NCI-H128 (cell line): ENCODE data around the gene PTPN1.
"Not testable (repeated sequence)": the region's sequence is repeated elsewhere in the genome, so short reads cannot be mapped to it uniquely, and the experiment has no call there.

Source experiments
- DNase-seq: peaks from one replicate; lab custom pipeline; 2025; ENCODE audit not compliant: unreplicated experiment; lab: John Stamatoyannopoulos, UW

Gene PTPN1

DNA sequence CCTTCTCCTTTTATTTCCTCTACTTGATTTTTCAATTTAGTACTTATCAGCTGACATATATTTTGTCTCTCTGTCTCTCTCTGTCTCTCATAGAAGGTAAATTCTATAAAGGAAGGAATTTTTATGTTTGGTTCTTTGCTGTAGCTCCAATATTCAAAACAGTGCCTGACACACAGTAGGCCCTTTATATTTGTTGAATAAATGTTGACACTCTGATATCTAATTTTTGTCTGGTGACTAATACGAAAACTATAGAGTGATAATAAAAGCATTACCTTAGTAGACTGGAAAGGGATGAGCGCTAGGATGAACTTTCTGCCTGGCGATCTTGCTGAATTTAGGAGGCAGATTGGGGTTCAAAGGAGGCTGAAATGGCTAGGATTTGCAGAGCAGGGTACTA is 42.8 kb downstream of the PTPN1 start:
- no peak for DNase-seq

DNA sequence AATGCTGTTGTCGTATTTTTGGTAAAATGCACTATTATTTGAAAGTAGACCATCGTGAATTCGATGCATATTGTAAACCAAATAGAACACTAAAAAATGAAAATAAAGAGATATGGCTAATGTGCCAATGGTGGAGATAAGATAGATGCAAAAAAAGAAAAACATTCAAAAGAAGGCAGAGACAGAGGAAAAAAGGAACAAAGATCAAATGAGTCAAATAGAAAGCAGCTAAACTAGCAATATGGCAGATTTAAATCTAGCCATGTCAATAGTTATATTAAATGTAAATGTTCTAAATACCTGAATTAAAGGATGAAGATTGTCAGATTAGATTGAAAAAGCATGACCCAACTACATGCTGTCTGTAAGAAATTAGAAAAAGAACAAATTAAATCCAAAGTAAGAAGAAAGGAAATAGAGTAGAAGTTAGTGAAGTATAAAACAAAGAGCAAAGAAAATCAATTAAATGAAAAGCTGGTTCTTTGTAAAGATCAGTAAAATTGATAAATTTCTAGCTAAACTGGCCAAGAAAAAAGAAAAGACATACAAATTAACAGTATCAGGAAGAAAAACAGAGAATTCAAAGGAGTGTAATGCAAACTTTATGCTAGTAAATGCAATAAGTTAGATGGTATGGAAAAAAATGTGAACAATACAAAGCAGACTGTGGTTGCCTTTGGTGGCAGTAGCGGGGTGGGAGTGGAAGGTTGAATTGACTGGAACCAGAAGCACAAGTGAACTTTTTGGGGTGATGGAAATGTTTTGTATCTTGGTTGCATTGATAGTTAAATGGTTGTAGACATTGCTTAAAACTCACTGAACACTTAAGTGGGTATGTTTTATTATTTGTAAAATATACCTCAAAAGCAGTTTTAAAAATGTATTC is 44.8 kb downstream of the PTPN1 start:
- no peak for DNase-seq

DNA sequence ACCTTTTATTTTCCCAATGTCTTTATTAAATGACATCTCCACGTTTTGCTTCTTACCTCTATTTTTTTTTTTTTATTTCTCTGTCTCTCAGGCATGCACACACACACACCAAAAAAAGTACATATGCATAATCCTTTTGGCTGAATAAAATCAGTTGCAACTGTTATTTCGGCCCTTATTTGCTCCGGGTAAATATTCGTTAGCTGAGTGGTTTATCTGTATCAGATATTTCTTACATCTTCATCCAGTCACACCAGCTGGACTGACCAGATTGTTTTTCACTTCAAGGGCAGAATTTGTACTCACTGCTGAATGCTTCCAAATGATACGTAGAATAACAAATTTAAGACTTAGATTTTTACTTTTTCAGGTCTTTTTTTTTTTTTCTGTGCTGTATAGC is 45.5 kb downstream of the PTPN1 start:
- DNase-seq = no peak

DNA sequence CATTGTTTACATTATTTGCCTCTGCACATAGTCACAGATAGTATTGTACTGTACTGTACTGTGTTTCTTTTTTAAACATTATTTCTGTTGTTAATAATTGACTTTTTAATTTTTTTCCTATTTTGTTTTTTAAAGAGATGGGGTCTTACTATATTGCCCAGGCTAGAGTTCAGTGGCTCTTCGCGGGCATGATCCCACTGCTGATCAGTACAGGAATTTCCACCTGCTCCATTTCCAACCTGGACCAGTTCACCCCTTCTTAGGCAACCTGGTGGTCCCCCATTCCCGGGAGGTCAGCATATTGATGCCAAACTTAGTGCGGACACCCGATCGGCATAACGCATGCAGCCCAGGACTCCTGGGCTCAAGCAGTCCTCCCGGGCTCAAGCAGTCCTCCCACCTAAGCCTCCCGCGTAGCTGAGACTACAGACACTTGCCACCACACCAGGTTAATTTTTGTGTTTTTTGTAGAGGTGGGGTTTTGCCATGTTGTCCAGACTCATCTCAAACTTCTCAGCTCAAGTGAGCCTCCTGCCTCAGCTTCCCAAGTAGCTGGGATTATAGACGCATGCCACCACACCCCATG is 47.5 kb downstream of the PTPN1 start:
- DNase-seq = no peak

DNA sequence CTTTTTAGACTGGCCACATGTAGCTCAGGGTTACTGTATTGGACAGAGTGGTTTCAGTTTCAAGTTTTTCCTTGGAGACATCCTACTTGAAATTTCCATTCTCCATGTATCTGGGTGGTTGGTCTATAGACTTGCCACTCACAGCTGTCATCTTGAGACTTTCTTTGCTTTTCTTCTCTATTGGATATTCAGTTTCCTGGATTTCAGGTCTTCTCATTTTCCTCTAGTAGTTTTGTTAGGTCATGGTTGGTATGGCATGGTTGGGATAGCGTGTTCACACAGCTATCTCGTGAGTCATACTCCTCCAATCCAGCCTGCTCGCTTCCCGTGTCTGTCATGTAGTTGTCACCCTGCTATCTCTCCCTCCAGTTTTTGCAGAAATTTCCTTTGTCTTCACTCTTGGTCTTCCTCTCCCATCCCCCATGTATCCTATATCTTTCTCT is 48.3 kb downstream of the PTPN1 start:
- no peak for DNase-seq

DNA sequence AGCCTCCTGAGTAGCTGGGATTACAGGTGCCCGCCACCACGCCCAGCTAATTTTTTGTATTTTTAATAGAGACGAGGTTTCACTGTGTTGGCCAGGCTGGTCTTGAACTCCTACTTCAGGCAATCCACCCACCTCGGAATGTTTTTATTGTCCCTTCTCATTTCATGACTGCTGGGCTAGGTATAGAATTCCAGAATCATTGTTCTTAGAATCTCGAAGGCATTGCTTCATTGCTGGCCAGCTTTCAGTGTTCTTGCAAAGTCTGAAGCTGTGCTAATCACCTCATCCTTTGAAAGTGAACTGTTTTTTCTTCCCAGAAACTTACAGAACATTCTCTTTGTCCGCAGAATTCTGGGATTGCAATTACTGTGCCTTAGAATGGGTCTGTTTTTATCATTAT is 49.0 kb downstream of the PTPN1 start:
- no peak for DNase-seq

DNA sequence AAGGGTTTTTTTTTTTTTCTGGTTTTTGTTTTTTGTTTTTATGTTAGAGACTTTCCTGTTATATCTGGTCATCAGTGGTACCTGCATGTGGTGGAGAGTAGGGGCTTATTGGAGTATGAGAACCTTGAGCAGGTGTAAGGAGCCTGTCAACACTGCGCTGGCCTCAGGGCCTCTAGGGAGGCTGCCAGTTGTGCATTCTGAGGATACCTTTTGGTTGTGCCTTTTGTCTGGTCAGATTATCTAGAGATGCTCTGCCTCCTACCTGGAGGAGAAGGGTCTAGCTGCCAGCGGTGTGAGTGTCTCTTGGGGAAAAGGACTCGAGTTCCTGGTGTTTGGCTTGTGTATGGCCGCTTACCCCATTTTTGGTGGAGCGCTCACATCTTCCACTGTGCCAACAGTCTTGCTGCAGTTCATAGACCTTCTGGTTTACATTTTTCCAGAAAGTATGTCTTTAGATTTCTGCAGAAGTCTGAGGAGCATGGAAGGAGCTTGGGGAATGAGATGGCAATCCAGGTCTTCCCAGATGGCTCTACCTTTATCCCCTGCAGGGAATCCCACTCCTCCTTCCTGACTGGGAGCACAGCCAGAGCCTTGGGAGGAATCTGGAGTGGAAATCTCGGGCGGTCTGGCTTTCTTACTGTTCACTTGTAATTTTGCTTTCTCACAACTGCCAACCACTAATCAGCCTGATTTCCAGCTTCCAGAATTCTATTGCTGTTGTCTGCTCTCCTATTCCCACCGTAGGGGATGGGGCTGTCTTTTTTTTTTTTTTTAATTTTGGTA is 49.9 kb downstream of the PTPN1 start:
- DNase-seq = no peak

DNA sequence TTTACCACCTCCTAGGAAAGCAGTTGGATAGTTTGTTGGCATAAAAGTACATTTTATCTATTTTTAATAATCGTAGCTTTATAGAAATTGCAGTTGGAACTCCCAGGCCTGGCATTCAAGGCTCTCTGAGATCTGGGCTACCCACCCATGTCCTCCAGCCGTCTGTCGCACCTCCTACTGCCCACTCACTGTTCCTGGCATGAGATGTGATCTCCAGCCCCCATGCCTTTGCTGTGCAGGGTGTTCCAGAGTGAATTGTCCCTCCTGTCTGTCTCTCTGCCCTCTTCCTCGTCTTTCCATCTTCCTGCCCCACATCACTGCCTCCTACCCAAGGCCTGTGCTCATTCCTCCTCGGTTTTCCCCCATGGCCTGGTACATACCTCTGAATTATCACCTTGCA is 50.7 kb downstream of the PTPN1 start:
- DNase-seq = no peak

DNA sequence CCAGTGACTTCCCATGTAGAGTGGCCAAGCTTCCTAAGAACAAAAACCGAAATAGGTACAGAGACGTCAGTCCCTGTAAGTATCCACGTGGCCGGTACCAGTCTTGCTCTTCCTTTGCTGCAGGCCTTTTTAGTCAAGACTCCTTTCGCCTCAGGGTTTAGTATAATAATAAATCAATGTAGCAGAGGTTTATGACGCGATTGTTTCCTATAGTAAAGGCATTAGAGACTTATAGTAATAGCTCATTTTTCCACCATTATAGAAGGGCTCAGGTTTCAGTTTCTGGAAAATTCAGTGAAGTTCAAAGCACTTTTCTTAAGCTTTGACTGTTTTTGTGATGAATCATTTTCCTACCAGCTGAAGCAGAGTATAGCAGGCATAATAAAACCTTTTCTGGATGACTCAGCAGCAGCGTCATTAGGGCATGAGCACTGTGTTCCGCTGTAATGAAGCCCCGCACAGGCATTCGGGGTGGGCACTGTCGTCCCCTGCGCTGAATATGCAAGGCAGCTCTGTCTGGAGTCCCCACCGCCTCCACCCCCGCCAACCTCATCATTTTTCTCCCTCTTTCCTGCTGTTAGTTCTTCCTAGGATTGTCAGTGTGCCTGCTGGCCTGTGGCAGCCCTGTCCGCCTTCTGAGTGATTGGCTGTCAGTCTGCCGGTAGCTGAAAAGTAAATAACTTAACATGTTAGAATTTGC is 51.3 kb downstream of the PTPN1 start:
- DNase-seq = no peak

DNA sequence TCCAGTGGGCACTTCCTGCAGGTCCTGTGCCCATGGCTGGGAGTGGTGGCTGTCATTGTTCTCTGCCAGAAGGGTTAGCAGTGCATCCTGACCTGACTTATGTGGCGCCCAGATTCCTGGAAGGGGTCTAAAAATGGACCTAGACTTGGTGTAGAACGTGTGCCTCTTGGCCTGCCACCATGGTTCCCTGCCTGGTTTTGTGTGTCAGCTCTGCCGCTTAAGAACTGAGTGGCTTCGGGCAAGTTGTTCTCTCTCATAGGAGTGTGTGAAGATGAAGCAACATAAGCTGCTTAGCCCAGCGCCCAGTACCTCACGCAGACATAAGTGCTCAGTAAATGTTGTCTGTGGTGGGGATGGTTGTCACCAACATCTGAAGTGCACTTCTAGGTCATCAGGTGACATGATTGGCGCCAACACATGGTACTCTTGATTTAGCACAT is 52.1 kb downstream of the PTPN1 start:
- peak; percentile 22 for DNase-seq

DNA sequence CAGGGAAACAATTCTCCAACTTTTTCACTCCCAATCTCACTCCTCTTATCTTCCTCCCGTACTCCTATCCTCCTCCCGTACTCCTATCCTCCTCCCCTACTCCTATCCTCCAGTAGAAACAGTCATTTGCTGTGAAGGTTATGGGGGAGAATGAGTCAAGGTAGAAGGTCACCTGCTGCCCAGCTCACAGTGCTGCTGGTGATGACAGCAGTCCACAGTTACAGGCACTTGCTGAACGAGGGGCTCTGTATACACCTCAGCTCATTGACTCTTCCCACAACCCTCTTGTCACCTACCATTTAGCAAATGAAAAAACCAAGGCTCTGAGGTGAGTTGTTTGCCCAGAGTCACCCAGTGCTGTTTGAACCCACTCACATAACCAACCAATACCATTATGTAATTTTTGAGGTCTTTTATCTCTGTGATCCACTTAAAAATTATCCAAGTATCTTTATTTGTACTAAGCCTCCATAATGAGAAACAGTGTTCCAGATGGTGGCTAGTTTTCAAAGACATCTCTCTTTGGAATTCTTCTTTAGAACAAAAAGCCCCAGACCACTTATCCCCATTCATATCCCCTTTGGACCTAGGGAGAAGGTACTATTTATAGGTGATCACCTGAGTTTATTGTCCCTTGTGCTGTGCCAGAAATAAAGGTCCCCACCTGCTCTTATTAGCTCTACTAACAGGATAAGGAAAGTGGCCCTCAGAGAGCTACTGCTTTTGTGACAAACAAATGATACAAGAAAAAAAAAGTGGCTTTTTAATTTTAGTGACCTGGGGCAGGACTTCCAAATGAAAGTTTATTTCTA is 53.2 kb downstream of the PTPN1 start:
- no peak for DNase-seq

DNA sequence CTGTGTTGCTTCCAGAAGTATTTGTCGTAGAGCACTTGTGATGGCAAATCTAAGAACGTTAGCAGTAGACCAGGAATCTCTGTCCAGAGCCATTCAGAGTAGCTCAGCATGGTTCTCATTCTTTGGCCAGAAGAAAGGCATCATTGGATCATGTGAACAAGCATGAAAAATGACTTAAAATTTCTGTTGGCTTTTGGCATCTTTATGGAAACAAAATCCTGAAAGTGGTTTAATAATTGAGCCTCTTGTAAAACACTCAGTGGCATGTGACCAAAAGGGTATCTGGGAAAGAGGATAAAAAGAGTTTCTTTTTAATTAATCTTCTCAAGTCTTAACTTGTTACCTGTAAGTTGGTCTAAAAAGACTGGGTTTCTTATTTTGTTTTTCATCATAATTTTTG is 55.2 kb downstream of the PTPN1 start:
- DNase-seq = no peak

DNA sequence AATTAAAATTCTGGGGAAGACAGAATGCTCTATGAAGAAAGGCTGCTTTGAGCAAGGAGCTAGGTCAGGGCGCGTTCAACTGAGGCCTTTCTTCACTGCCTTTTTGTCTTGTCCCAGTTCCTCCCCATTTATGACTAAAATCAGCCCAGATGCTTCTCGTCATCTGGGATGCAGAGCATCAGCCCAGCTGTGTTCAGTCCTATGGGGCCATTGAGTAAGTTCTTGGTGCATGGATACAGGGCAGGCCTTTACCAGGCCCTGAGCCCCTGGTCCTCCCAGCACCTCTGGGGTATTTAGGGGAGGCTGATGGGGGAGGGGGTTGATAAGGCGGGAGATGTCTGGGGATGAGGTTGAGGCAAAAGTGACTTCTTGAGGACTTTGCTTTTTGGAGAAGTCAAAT is 55.7 kb downstream of the PTPN1 start:
- no peak for DNase-seq

DNA sequence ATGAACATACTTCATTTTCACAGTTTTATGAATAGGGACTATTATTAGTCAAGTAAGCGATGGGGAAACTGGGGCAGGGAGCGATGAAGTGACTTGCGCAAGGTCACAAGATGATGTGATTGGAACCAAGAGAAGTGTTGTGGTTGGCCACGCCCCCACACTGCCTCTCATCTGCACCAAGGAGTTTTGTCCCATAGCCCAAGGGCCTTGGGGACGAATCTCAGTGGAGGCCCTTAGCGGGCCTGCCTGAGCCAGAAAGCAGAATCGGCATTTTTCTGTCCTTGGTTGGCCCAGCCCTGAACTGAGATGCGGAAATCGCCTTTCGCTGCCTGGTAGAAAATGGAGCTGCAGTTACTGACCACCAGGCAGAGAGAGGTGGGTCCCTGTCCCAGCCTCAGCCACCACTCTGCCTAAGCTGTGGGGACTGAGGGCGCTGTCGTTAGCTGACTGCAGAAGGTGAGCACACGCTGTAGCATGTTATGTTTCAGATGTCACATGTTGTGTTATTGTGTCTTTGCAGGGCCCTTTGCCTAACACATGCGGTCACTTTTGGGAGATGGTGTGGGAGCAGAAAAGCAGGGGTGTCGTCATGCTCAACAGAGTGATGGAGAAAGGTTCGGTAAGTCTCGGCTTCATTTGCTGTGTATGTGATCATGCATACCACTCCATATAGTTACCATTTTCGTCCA is 57.8 kb downstream of the PTPN1 start:
- DNase-seq = no peak

DNA sequence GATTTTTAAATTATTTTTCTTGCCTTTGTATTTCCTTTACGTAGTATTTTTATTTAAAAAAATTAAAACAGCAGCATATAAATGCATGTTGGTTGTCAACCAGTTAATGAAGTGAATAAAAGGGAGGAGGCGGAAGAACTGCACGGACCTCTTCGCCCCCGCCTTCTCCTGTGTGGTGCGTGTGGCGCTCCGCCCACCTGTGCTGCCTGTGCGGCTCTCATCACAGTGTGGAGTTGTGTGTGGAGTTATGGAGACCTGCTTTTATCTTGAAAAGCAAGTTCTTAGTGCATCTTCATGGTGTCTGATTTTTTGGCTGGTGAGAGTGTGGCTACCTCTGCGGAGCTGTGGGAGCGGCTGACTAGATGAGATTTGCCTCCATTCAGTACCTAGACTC is 58.4 kb downstream of the PTPN1 start:
- no peak for DNase-seq

DNA sequence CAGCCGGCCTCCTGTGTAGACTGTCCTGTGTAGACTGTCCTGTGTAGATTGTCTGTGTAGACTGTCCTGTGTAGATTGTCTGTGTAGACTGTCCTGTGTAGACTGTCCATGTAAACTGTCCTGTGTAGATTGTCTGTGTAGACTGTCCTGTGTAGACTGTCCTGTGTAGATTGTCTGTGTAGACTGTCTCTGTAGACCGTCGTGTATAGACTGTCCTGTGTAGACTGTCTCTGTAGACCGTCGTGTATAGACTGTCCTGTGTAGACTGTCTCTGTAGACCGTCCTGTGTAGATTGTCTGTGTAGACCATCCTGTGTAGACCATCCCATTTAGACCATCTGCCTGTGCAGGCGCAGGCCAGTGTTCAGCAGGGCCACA is 59.3 kb downstream of the PTPN1 start:
- not testable (repeated sequence) for DNase-seq

DNA sequence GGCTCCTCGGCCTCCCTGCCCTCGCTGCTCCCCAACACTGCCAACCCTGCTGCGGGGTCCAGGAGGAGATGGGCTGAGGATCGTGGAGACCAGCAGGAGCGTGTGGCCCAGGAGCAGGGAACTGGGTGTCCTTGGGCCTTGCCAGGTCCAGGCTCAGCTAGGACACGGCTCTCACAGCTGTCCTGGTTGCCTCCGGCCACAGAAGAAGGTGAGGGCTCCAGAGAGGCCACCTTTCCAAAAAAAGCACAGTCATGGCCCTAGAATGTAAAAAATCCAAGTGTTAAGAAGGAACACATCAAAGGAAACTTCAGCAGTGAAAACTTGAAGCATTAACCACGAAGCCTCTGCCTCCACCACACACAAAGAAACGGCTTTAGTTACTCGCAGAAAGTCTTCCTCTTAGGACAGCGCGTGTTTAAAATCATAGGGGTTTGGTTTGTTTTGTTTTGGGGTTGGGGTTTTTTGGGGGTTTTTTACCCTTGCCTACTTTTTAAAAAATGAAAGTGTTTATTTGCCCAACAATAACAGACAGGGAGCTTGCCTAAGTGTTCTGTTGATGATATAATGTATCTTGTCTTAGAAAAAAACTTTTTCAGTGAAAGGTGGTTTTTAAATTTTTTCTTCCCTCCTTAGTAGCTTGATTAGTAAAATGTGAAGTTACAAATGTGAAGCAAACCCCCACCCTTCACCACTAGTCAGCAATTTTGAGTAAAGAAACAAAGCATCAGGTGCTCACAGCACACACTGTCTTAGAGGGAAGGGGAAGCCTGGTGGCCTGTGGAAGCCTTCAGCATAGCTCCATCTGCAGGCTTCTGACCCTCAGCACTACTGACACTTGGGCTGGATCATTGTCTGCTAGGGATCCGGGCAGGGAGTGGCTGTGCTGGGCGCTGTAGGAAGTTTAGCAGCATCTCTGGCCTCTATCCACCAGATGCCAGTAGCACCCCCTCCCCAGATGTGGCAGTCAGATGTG is 60.0 kb downstream of the PTPN1 start:
- no peak for DNase-seq

DNA sequence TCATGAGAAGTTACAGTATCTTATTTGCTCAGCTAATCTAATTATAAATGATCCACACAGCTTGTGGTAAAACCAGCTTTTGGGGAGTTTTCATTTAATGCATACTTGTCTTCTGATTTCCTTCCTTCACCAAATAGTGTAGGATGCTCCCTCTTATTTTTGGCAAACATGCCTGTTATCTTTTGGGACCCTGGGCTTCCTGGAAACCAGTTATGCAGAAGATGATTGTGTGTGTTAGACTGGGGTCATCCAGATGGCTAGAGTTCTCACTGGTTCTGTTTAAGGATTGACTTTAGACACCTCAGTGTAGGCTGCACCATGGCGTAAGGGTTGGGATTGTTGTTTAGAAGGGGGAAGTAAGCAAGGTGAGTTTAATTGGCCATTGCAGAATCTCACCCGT is 61.3 kb downstream of the PTPN1 start:
- no peak for DNase-seq
